ENCODE results near the gene RHEB. TPM values are rescaled to one million over a fixed set of nuclear protein-coding genes. Genes with fewer than 3 reads are reported as not detected.

Gene RHEB
- total RNA-seq, 4 donors from 2014 or later, result 34.7 to 46.9 (median 41.5) TPM

DNA sequence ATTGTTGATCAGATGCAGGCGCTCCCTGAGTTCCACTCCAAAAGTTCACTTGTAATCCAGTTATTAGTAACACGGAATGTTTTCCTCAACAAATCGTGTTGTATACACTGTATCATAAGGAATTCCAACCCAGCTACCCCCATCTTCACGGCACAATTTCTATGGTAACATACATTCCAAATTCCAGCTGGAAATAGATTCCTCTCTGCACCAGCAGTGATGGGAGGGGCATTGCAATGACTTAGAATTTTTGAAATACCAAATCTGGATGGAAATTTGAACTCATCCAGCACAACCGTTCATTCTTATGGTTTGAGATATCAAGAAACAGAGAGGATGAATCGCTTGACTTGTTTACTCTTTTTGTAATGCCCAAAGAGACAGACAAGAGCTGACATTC, 38.9 kb upstream of the RHEB start:
- TF ChIP-seq POLR2A (IDR thresholded peaks at IDR 0.05) (no peak), CTCF (IDR thresholded peaks at IDR 0.05) (no peak)
- Histone ChIP-seq H3K9me3 (no peaks in the 10 kb centered on the region), H3K27ac (no peak overlapping the region), H3K4me3 (no peak overlapping the region), H3K36me3 (peaks cover 0 to 70% (median 0%) of the 10 kb centered on the region in 3 donors), H3K4me1 (no peaks in the 10 kb centered on the region), H3K27me3 (no peaks in the 10 kb centered on the region)
- DNase-seq, result no peak

DNA sequence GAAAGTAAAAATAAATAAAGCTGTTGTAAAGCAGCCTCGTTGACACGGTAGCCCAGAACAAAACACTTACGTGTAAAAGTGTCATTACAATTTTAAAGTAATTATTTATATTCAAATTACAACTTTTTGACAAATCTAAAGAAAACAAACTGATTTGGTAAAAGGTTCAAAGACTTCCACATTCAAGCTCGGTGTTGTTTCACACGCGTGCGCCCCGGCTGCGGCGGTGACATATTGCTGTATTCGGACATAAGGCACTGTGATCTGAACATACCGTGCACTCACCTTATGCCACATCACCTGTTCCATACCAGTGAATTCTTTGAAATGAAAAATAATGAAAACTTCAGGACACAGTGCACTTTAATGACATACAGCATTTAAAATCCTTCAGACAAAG, 36.9 kb upstream of the RHEB start:
- Histone ChIP-seq H3K4me3 (no peak overlapping the region), H3K36me3 (peaks cover 0 to 58% (median 0%) of the 10 kb centered on the region in 3 donors), H3K9me3 (no peaks in the 10 kb centered on the region), H3K27me3 (no peaks in the 10 kb centered on the region), H3K4me1 (no peaks in the 10 kb centered on the region), H3K27ac (no peak overlapping the region)
- TF ChIP-seq CTCF (IDR thresholded peaks at IDR 0.05) (no peak), POLR2A (IDR thresholded peaks at IDR 0.05) (no peak)
- DNase-seq, result no peak

DNA sequence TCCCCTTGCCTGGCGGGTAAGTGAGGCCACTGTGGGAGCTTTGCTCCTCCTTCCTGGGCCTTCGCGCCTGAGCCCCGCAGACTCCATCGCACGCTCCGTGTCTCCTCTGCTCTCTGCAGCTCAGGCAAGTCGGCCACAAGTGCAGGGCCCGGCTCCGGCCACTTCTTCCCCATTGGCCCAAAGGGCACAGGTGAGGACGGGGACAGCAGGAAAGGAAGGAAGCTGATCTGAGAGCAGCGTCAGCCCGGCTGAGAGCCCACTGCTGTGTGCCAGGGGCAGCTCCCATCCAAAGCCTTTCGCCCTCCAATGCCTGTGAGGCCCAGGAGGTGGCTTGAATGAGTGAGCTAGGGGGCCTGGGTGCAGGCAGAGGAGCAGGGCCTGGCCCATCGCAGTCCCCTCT, 33.7 kb upstream of the RHEB start:
- peaks cover 0 to 26% (median 0%) of the 10 kb centered on the region in 3 donors for H3K36me3 ChIP-seq
- H3K27me3 ChIP-seq, result no peaks in the 10 kb centered on the region
- no peaks in the 10 kb centered on the region for H3K9me3 ChIP-seq
- DNase-seq, result no peak
- H3K4me1 ChIP-seq, result no peaks in the 10 kb centered on the region
- no peak overlapping the region for H3K4me3 ChIP-seq
- no peak overlapping the region for H3K27ac ChIP-seq
- TF ChIP-seq CTCF (IDR thresholded peaks at IDR 0.05) (no peak), POLR2A (IDR thresholded peaks at IDR 0.05) (no peak)

- TF ChIP-seq CTCF (IDR thresholded peaks at IDR 0.05) (no peak), POLR2A (IDR thresholded peaks at IDR 0.05) (no peak)
- no peaks in the 10 kb centered on the region for H3K9me3 ChIP-seq
- no peak for DNase-seq
- H3K27me3 ChIP-seq, result no peaks in the 10 kb centered on the region
- H3K36me3 ChIP-seq, result peaks cover 0 to 18% (median 0%) of the 10 kb centered on the region in 3 donors
- no peak overlapping the region for H3K4me3 ChIP-seq
- no peaks in the 10 kb centered on the region for H3K4me1 ChIP-seq
- H3K27ac ChIP-seq, result no peak overlapping the region
Measured at GRCh38 chr7:151552352-151553028, 32.8 kb upstream of the RHEB start.

DNA sequence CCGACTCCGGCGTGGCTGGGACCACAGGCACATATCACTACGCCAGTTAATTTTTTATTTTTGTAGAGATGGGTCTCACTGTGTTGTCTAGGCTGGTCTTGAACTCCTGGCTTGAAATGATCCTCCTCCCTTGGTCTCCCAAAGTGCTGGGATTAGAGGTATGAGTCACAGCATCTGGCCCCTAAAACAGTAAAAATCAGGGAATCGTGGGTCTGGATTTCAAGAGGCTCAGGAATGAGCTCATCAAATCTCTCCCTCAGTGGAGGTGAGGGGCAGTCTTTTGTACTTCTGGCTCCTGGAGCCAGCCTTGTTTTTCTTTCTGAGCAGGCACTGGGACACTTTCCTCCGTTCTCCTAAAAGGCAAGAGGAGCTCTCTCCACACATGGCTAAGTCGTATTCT, 32.1 kb upstream of the RHEB start:
- H3K36me3 ChIP-seq, result peaks cover 0 to 11% (median 0%) of the 10 kb centered on the region in 3 donors
- H3K4me3 ChIP-seq, result no peak overlapping the region
- DNase-seq, result no peak
- H3K4me1 ChIP-seq, result no peaks in the 10 kb centered on the region
- H3K9me3 ChIP-seq, result no peaks in the 10 kb centered on the region
- H3K27ac ChIP-seq, result no peak overlapping the region
- TF ChIP-seq CTCF (IDR thresholded peaks at IDR 0.05) (no peak), POLR2A (IDR thresholded peaks at IDR 0.05) (no peak)
- H3K27me3 ChIP-seq, result no peaks in the 10 kb centered on the region

All from Peyer's patch (tissue), 4 donors.